GM12878 (cell line): Measurements from ENCODE around the gene INO80B. TPM values are rescaled to one million over a fixed set of nuclear protein-coding genes. Genes with fewer than 3 reads are reported as not detected.

Experiments
- CHD2 ChIP-seq: IDR thresholded peaks from 2 replicates; pipeline ENCODE4 v1.6.1; 2011; ENCODE audit warnings: low read depth, low read length, improper control_type of control experiment, borderline replicate concordance
- EED ChIP-seq: sonication (generic); IDR thresholded peaks from 2 replicates; pipeline ENCODE4 v1.6.1; 2016; ENCODE audit warnings: antibody characterized with exemption, low read depth
- EGR1 ChIP-seq, 2 experiments: IDR thresholded peaks; 1 replicate in 1 of 2; 2 replicates in 1 of 2; pipeline ENCODE4 v1.6.1; 2011 to 2012; ENCODE audit warnings: low read depth in 2 of 2, low read length in 2 of 2, borderline replicate concordance in 1 of 2, mild to moderate bottlenecking in 1 of 2, moderate library complexity in 1 of 2
- ETV6 ChIP-seq, 2 experiments: fragments of 450-650 bp in 1 of 2; IDR thresholded peaks in 1 of 2; conservative IDR thresholded peaks in 1 of 2; 2 replicates each; pipeline ENCODE4 v1.6.1; 2014; ENCODE audit warnings: antibody characterized with exemption in 1 of 2, borderline replicate concordance in 1 of 2, low read depth in 1 of 2, mild to moderate bottlenecking in 1 of 2, moderate library complexity in 1 of 2
- FOXM1 ChIP-seq: IDR thresholded peaks from 2 replicates; pipeline ENCODE4 v1.6.1; 2012; ENCODE audit warnings: low read depth, mild to moderate bottlenecking, inconsistent platforms, low read length, moderate library complexity
- IKZF2 ChIP-seq, 2 experiments: fragments of 450-650 bp; IDR thresholded peaks; 2 replicates each; pipeline ENCODE4 v1.6.1; 2017; ENCODE audit warnings: mild to moderate bottlenecking in 2 of 2, moderate library complexity in 2 of 2
- JUND ChIP-seq: IDR thresholded peaks from 2 replicates; pipeline ENCODE4 v1.6.1; 2012; ENCODE audit warnings: low read depth, mild to moderate bottlenecking, low read length, improper control_type of control experiment, moderate library complexity
- LARP7 ChIP-seq: fragments of 450-650 bp; IDR thresholded peaks from 2 replicates; pipeline ENCODE4 v1.6.1; 2017; ENCODE audit warnings: mild to moderate bottlenecking
- MEF2B ChIP-seq: fragments of 450-650 bp; IDR thresholded peaks from 2 replicates; pipeline ENCODE4 v1.6.1; 2018; ENCODE audit warnings: mild to moderate bottlenecking, moderate library complexity; ENCODE audit not compliant: partially characterized antibody, poor library complexity, severe bottlenecking
- NKRF ChIP-seq: fragments of 450-650 bp; conservative IDR thresholded peaks from 2 replicates; pipeline ENCODE4 v1.6.1; 2017; ENCODE audit warnings: mild to moderate bottlenecking, moderate library complexity
- PAX5 ChIP-seq: IDR thresholded peaks from 2 replicates; pipeline ENCODE4 v1.6.1; 2011; ENCODE audit warnings: low read depth, low read length, borderline replicate concordance
- POLR2A ChIP-seq: IDR thresholded peaks from 2 replicates; pipeline ENCODE4 v1.6.1; 2011; ENCODE audit warnings: low read depth, mild to moderate bottlenecking, low read length
- POLR2AphosphoS5 ChIP-seq: IDR thresholded peaks from 2 replicates; pipeline ENCODE4 v1.6.1; 2011; ENCODE audit warnings: mild to moderate bottlenecking, low read length, inconsistent platforms
- POU2F2 ChIP-seq: IDR thresholded peaks from 3 replicates; pipeline ENCODE4 v1.6.1; 2011; ENCODE audit warnings: low read depth, mild to moderate bottlenecking, low read length, borderline replicate concordance
- RAD21 ChIP-seq: IDR thresholded peaks from 2 replicates; pipeline ENCODE4 v1.6.1; 2011; ENCODE audit warnings: mild to moderate bottlenecking, low read depth, low read length, moderate library complexity; ENCODE audit not compliant: insufficient read depth
- RBBP5 ChIP-seq: fragments of 200-600 bp; sonication (generic); conservative IDR thresholded peaks from 2 replicates; pipeline ENCODE4 v1.6.1; 2016
- SMARCA5 ChIP-seq: fragments of 450-650 bp; IDR thresholded peaks from 2 replicates; pipeline ENCODE4 v1.6.1; 2017; ENCODE audit warnings: mild to moderate bottlenecking
- STAT3 ChIP-seq: IDR thresholded peaks from 2 replicates; pipeline ENCODE4 v1.6.1; 2011; ENCODE audit warnings: low read depth, low read length, improper control_type of control experiment
- TAF1 ChIP-seq: IDR thresholded peaks from 2 replicates; pipeline ENCODE4 v1.6.1; 2011; ENCODE audit warnings: mild to moderate bottlenecking, low read depth, low read length, borderline replicate concordance
- TCF3 ChIP-seq: IDR thresholded peaks from 2 replicates; pipeline ENCODE4 v1.6.1; 2012; ENCODE audit warnings: low read depth, mild to moderate bottlenecking, low read length, borderline replicate concordance; ENCODE audit not compliant: insufficient read depth
- USF1 ChIP-seq: IDR thresholded peaks from 2 replicates; pipeline ENCODE4 v1.6.1; 2011; ENCODE audit warnings: borderline replicate concordance, low read depth, mild to moderate bottlenecking, moderate library complexity, mixed read lengths, low read length; ENCODE audit not compliant: insufficient read depth; ENCODE audit errors: extremely low read length
- ZNF274 ChIP-seq: IDR thresholded peaks from one replicate; pipeline ENCODE4 v1.8.0; 2011; ENCODE audit not compliant: insufficient read length, insufficient read depth
- ZNF687 ChIP-seq: fragments of 450-650 bp; IDR thresholded peaks from 2 replicates; pipeline ENCODE4 v1.6.1; 2017; ENCODE audit warnings: mild to moderate bottlenecking, moderate library complexity
- polyA plus RNA-seq, 11 experiments: library from polyadenylated mRNA; depleted of rRNA in 4 of 11; unstranded in 6 of 11; stranded (reverse) in 5 of 11; fragments of >200 nt; fragmentation: Nextera tagmentation in 4 of 11; fragmentation: Illumina TruSeq in 1 of 11; extraction: Ambion mirVana in 4 of 11; extraction: Trizol in 1 of 11; gene quantifications; 1 replicate in 1 of 11; 2 replicates in 10 of 11; pipeline versions ENCODE4 v1.2.1 to v1.2.3, GENCODE V29; 2011 to 2016; ENCODE audit warnings: inconsistent platforms in 2 of 11, missing spikeins in 2 of 11, low read depth in 1 of 11
- total RNA-seq, 4 experiments: library from RNA; depleted of rRNA in 3 of 4; stranded (reverse); fragments of >200 nt in 3 of 4; fragmentation: Illumina TruSeq in 1 of 4; extraction: Trizol in 1 of 4; gene quantifications; 2 replicates each; pipeline versions ENCODE4 v1.2.1 to v1.2.3, GENCODE V29; 2013 to 2021

INO80B gene
- total and polyA plus RNA-seq, 10 of the 15 experiments (the other 5 are each of a cell fraction or from before 2014, with no cell fraction given) = 1.3 to 26.7 (median 11.1) TPM

GRCh38 chr2:74502720-74503505 lies 48.0 kb downstream of the INO80B start (continued):
- peak; percentile 16; the same call in 1 of the 2 replicates for TF ChIP-seq JUND
- TF ChIP-seq ZNF687 = peak; percentile 77
- TF ChIP-seq CHD2 = no peak
- peak; percentile 81; the same call in 1 of the 2 replicates for TF ChIP-seq TCF3
- 0 out of 2 replicates have a peak, but pooled peaks have one; percentile 19 for TF ChIP-seq RAD21
- TF ChIP-seq RBBP5 = no peak
- peak; percentile 11; the same call in 1 of the 2 replicates for TF ChIP-seq PAX5
- no peak for TF ChIP-seq FOXM1
- peak; percentile 36 to 44; a peak in 3 of 4 replicates for TF ChIP-seq IKZF2 (IDR thresholded peaks at IDR 0.05)
- no peak for TF ChIP-seq USF1
- no peak for TF ChIP-seq STAT3
- TF ChIP-seq SMARCA5 = peak; percentile 78
- TF ChIP-seq EED = peak; percentile 61; the same call in 1 of the 2 replicates
- TF ChIP-seq MEF2B = peak; percentile 18
- TF ChIP-seq POLR2AphosphoS5 = peak; percentile 70; the same call in 1 of the 2 replicates
- TF ChIP-seq LARP7 = no peak
- peak; percentile 83 for TF ChIP-seq POLR2A
- TF ChIP-seq ETV6 (conservative IDR thresholded peaks at IDR 0.05 in 1 of 2, IDR thresholded peaks at IDR 0.05 in 1 of 2; ENCODE audit: borderline replicate concordance in 1 of 2, low read depth in 1 of 2) = no peak
- no peak for TF ChIP-seq ZNF274
- TF ChIP-seq EGR1 (IDR thresholded peaks at IDR 0.05; ENCODE audit: borderline replicate concordance in 1 of 2, low read depth in 2 of 2, low read length in 2 of 2) = peak in 1 of 2 experiments; percentile 21; a peak in 1 of 3 replicates
- 0 out of 3 replicates have a peak, but pooled peaks have one; percentile 3 for TF ChIP-seq POU2F2
- TF ChIP-seq TAF1 = peak; percentile 11; the same call in 1 of the 2 replicates
- TF ChIP-seq NKRF = 0 out of 2 replicates have a peak, but pooled peaks have one; percentile 42
